ENCODE measurements around the gene IFT27.

IFT27 gene

DNA sequence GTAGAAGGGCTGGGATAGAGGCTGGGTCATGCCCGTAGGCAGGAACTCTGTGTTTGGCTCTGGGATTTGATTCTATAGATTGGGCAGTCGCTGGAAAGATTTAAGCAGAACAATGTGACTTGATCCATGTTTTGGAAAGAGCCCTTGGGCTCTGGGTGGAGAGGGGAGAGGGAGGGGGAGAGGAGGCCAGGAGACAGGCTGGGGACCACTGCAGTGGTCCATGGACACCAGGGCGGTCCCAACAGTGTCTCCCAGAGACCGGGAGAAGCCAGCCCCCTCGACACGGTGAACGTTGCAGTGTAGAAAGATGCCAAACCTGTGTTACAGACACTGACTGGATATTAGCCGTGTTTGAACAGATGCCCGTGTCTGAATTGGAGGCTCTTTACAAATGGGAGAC, 21.5 kb upstream of the IFT27 start:
- DNase-seq (ENCODE audit: low read depth in 2 of 3, low spot score in 1 of 3), result no peak

- no peak for DNase-seq (ENCODE audit: low read depth in 2 of 3, low spot score in 1 of 3)
These were observed 20.7 kb upstream of the IFT27 start for GRCh38 chr22:36796552-36797175.

- no peak for DNase-seq (ENCODE audit: low read depth in 2 of 3, low spot score in 1 of 3)
These were observed 19.7 kb upstream of the IFT27 start for GRCh38 chr22:36795633-36796032.

DNA sequence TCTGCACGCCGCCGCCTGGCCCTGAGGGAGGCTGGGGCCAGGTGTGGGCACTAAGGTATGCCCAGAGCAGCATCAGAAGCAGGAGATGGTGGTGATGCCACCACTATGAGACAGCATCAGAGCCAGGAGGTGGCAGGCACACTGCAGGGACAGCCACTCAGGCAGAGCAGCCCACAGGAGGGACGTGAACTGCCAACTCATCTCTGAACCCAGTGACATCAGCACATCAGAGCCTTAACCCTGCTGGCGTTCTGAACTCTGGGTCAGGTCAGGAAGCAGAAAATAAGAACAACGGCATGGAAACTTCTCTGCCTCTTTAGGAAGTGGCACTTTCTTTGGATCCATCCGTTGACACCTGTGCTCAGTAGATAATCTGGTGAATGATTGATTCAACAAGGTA, 14.7 kb upstream of the IFT27 start:
- peak in 2 of 3 donors; percentile 14 to 19 for DNase-seq (ENCODE audit: low read depth in 2 of 3, low spot score in 1 of 3)

DNA sequence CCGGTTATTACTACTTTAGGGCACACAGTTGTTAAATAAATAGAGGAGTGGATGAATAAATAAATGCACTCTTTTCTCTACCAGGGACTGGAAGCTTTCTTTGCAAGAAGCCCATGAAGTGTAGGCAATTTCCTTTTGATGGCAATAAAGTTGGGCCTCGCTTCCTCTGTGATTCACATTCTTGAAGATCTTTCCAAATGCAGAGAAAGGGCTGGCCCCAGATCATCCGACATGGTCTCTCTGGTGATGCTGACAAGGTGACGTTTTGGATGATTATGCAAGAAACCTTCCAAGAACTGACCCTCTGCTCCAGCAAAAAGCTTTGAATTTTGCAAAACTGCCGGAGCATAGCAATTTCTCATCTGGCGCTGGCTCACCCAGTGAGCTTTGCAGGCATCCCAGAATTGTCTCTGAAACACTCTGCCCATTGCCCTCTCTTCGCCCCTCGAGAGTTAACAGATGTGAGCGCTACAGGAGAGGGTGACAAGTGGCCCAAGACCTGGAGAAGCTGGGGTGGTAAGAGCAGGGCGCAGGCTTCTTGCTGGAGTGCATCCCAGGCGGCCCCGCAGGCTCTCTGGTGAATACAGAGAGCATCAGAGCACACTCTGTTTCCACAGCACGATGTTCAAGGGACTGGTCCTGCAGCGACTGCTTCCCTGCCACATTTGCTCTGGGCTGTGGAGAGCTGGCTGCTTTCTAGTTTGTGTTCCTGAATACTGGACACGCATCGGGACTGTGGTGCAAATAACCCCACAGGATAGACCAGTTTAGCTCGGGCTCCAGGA, 11.5 kb upstream of the IFT27 start:
- no peak for DNase-seq (ENCODE audit: low read depth in 2 of 3, low spot score in 1 of 3)

DNA sequence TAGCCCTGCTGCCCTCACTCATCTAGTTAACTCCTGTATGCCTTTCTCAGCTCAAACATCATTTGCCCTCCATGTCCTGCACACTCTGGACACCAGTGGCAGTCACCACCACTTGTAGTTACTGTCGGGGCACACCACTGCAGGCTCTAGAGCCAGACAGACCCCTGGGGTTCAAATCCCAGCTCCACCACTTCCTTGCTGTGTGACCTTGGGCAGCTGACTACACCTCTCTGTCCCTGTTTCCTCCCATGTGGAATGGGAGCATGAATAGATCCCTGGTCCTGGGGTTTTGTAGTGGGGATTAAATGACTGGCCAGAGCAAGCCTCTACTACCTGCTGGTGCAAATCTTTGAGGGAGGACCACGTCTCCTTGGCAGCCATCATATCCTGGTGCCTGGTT, 7.8 kb upstream of the IFT27 start:
- no peak for DNase-seq (ENCODE audit: low read depth in 2 of 3, low spot score in 1 of 3)

DNA sequence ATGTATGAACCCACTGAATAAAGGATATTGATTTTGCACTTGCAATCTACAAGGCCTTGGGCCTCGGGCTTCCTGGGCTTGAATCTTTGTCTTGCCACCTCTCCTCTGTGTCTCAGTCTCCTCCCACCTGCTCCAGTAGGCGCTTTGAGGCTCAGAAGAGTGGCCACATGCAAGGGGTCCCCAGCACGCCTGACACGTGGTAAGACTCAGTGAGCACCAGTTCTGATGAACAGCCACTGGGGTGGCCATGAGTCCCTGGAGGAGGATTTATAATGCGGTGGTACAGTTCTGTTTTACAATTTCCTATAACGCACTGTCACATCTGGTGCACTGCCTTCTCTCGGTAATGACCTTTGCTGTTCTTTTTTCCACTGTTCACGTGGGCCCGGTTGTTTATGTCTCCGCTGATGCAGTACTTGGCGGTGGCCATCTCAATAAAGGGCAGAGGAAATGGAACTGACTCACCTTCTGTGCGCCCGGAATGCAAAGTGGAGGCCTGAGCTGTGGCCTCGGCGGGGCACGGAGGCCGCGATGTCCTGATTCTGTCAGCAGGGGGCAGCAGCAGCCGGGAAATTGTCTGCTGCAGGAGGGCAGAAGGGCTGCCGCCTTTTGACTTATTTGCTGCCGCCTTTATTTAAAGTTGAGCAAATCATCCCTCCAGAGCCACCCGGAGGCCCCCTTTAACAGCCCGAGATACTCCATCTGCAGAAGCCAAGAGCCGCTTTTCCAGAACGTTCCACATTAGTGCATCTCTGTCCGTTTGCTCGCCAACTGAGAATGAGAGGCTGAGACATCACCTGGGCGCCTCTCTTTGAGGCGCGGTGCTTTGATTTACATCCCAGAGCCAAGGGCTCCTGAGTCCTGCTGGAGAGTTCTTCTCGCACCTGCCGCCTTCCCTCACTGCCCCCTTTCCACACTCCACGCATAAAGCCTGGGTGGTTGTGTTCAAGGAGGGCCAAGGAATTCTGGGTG, 6.0 kb upstream of the IFT27 start:
- DNase-seq (ENCODE audit: low read depth in 2 of 3, low spot score in 1 of 3), result peak; percentile 82 to 97 (median 87)

GRCh38 chr22:36778020-36778419, 2.1 kb upstream of the IFT27 start:
- no peak for DNase-seq (ENCODE audit: low read depth in 2 of 3, low spot score in 1 of 3)

GRCh38 chr22:36776722-36777121, 803 bp upstream of the IFT27 start:
- DNase-seq (ENCODE audit: low read depth in 2 of 3, low spot score in 1 of 3), result no peak

GRCh38 chr22:36775586-36775963, 344 bp downstream of the IFT27 start:
- no peak for DNase-seq (ENCODE audit: low read depth in 2 of 3, low spot score in 1 of 3)

DNA sequence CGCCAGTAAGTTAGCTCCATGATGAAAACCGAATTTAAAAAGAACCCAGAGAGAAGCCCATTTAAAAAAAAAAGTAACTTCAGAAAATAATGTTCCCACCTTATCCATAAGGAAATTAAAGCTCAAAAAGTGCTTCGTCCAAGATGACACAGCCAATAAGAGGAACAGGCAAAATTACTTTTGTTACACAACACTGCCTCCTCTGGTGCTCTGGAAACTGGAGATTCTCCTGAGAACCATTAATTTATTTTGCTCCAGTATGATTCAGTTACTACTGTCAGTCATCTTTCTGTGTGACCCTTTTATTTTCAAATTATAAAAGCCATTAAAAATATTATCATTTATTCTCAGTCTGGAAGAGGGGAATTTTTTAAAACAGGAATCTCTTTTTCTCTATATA, 2.0 kb downstream of the IFT27 start:
- DNase-seq (ENCODE audit: low read depth in 2 of 3, low spot score in 1 of 3), result no peak

- DNase-seq (ENCODE audit: low read depth in 2 of 3, low spot score in 1 of 3), result no peak
These were observed 3.5 kb downstream of the IFT27 start for GRCh38 chr22:36772451-36772850.

DNA sequence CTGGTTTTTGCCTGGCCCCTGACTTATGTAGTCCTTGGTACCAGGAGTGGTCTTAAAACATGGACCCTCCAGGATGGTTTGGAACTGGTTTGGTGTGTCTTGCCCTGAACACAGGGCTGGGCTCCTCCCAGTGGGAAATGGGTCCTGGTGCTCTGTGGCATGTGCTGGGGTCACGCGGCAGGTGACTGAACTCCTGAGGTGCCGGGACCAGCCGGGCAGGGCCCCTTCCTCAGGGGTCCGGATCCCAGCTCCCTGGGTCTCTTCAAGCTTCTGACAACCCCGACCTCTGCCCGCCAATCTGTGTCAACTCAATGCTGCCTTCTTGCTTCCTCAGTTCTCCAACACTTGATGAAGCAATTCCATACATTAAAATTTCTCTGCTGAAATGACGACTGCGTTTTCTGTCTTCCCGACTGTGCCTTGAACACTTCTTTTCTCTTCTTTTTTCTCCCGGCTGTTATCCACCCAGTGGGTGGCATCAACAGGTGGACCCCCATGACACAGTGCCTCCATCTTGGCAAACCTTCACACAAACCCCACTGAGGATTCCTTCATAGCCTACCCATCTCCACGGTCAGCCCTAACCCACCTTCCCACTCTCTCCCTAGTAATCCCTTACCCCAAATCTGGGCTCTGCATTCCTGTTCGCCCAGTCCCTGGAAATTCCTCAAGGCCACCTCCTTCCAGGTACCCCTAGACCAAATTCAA, 4.4 kb downstream of the IFT27 start:
- DNase-seq (ENCODE audit: low read depth in 2 of 3, low spot score in 1 of 3), result no peak

DNA sequence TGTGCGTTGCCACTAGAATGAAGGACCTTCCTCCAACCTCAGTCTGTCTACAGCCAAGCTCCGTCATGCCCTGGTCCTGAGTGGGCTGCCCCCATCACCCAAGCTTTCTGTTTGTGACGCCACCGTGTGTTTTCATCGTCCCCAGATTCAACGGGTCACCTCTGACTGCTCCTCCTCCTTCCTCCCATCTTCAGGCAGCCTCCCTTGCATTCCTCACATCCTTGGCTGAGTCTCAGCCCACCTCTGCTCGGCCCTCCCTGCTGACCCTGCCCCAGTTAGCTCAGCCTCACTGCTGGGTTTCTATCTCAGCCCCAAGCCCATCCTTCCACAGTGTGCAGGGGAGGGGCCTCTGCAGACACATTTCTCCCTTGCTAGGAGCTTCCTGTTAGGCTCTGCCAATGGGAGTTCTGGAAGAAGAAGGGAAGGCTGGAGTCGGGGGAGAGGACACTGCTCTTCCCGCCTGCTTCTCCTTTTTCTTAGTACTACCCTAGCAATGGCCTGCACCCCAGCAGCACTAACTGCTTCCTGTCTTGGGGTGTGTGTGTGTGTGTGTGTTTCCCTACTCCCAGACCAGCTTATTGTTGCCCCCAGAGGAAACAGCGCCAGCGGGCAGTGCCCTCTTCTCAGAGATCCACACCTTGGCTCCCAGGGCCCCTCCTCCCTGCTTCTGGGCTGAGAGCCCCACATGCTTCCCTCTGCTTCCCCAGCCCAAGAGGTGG, 5.2 kb downstream of the IFT27 start:
- DNase-seq (ENCODE audit: low read depth in 2 of 3, low spot score in 1 of 3), result no peak

DNA sequence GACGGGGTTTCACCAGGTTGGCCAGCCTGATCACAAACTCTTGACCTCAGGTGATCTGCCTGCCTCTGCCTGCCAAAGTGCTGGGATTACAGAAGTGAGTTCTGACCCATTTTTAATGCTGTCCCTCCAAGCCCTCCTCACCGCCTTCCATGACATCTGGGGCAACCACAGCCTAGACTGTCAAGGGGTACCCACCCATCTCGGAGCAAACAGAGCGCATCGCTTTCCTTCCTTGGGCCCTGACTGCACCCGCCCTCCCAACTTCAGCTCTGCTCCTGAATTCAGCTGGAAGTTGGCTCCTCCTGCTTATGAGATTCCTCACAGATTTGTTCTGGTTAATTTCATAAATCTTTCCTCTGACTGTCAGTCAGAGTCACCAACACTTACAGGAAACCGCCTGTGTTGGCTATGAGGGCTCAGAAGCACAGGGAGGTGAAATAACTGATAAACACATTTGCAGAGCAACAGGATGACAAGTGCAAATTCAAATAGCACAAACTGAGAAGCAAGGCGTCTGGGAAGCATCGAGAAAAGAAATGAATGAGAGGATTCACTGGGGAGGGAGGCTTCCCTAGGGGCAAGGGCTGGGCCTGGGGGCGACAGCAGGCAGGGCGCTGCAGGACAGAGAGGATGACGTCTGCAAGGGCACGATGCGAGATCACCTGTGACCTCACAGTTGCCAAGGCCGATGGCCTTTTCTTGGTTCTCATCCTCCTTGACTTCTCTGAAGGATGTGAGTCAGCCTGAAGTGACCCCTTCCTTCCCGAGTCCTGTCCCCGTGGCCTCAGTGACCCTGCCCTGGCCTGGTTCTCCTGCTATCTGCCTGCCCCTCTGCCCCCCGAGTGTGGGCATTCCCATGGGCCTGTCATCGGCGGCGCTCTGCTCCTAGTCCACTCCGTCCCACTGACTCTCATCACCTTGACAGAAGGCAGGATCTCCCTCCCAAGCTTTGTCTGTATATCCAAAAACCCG, 6.1 kb downstream of the IFT27 start:
- DNase-seq (ENCODE audit: low read depth in 2 of 3, low spot score in 1 of 3), result no peak

- DNase-seq (ENCODE audit: low read depth in 2 of 3, low spot score in 1 of 3), result no peak
These were observed 7.3 kb downstream of the IFT27 start for GRCh38 chr22:36768616-36769015.

DNA sequence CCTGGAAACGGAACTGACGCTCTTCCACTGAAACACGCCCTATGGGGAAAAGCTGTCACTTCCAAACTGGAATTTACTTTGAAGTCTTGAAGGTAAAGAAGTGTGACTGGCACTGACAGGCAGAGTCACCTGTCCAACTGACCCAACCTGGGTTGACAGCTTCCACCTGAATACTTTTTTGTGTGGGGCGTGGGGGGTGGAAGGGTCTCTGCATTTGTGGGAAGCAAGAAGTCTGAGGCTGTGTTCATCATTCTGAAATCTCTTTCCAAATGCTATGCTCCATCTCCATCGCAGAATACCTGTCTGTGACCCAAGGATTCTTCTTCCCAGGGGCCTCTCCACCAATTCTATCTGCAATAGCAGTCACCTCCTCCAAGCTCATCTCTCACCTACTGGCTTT, 7.8 kb downstream of the IFT27 start:
- DNase-seq (ENCODE audit: low read depth in 2 of 3, low spot score in 1 of 3), result no peak

GRCh38 chr22:36767035-36767775, 8.7 kb downstream of the IFT27 start:
- DNase-seq (ENCODE audit: low read depth in 2 of 3, low spot score in 1 of 3), result no peak

All from stimulated activated CD4-positive, alpha-beta T cell treated with anti-CD3 and anti-CD28 coated beads, Interleukin-12 subunit alpha, Interleukin-12 subunit beta, amount 100 ng/mL, for 48 hours (primary cell).